Measurements from ENCODE around the gene KRT38.

GRCh38 chr17:41391535-41391934 is 49.2 kb downstream of the KRT38 start:
- no peak for TF ChIP-seq POLR2AphosphoS5 (IDR thresholded peaks at IDR 0.05)
- no peak for TF ChIP-seq POLR2A (IDR thresholded peaks at IDR 0.05)
